Natural killer cell (primary cell): ENCODE results near the gene SAC3D1. TPM values are rescaled to one million over a fixed set of nuclear protein-coding genes. Genes with fewer than 3 reads are reported as not detected.

Source experiments
- ATAC-seq, 3 donors: fragments of 150-1000 bp in 2 of 3; fragments of 200-7000 bp in 1 of 3; cut with Tn5 transposase; 1 replicate in 1 of 3; 2 replicates in 2 of 3; pipeline ENCODE4 v1.10.0; 2021; ENCODE audit warnings: mild to moderate bottlenecking in 2 of 3, moderate library complexity in 2 of 3
- DNase-seq, 2 donors: peaks; one replicate each; pipeline versions ENCODE4 v3.0.0 to v3.0.0-alpha.2; 2013 to 2021; ENCODE audit warnings: mixed read lengths in 1 of 2
- H3K27ac ChIP-seq: one replicate; pipeline ENCODE4 v1.5.1; 2013; ENCODE audit warnings: mild to moderate bottlenecking, low read length
- H3K27me3 ChIP-seq: one replicate; pipeline ENCODE4 v1.6.1; 2013; ENCODE audit warnings: low read length; ENCODE audit not compliant: control insufficient read depth, insufficient read depth
- H3K36me3 ChIP-seq: one replicate; pipeline ENCODE4 v1.6.1; 2013; ENCODE audit warnings: low read length; ENCODE audit not compliant: control insufficient read depth, insufficient read depth
- H3K4me1 ChIP-seq: one replicate; pipeline ENCODE4 v1.6.1; 2013; ENCODE audit warnings: low read length; ENCODE audit not compliant: control insufficient read depth, insufficient read depth
- H3K4me3 ChIP-seq: one replicate; pipeline ENCODE4 v1.5.1; 2013; ENCODE audit warnings: low read length
- H3K9me3 ChIP-seq: one replicate; pipeline ENCODE4 v1.6.1; 2013; ENCODE audit warnings: low read length; ENCODE audit not compliant: control insufficient read depth, insufficient read depth
- H3K27ac Mint-ChIP-seq, 2 donors: one replicate each; pipeline ENCODE4 v1.8.0; 2022; ENCODE audit warnings: mild to moderate bottlenecking in 2 of 2, mixed read lengths in 2 of 2, moderate library complexity in 1 of 2
- H3K27me3 Mint-ChIP-seq, 2 donors: one replicate each; pipeline ENCODE4 v1.8.0; 2022; ENCODE audit warnings: low read depth in 2 of 2, mixed read lengths in 2 of 2
- H3K36me3 Mint-ChIP-seq: one replicate; pipeline ENCODE4 v1.8.0; 2022; ENCODE audit warnings: mixed read lengths
- H3K4me1 Mint-ChIP-seq, 2 donors: one replicate each; pipeline ENCODE4 v1.8.0; 2022; ENCODE audit warnings: mixed read lengths in 2 of 2
- H3K4me3 Mint-ChIP-seq: one replicate; pipeline ENCODE4 v1.8.0; 2022; ENCODE audit warnings: mild to moderate bottlenecking, moderate library complexity, mixed read lengths
- H3K9me3 Mint-ChIP-seq, 2 donors: one replicate each; pipeline ENCODE4 v1.8.0; 2022; ENCODE audit warnings: mixed read lengths in 2 of 2
- whole genome bisulfite sequencing: methylation state at CpG from one replicate; pipeline ENCODE4 v1.1.7; 2013; ENCODE audit warnings: missing lambda C conversion rate; ENCODE audit not compliant: insufficient coverage; 5-methylcytosine and 5-hydroxymethylcytosine counted together
- intact Hi-C: fragments of 100-400 bp; cut with micrococcal nuclease; formaldehyde crosslinking; loops from one replicate; pipeline ENCODE4 v1.14.2; 2022
- total RNA-seq, 4 donors: library from RNA; stranded (reverse); fragments of 120-200 nt in 1 of 4; gene quantifications; one replicate each; pipeline versions ENCODE4 v1.2.3 to v1.2.4, GENCODE V29; 2013 to 2022
- TF ChIP-seq, protein P1 (sequence below): fragments of 200-600 bp; IDR thresholded peaks from one replicate; pipeline ENCODE4 v1.8.0; 2022; ENCODE audit warnings: antibody characterized with exemption

Gene SAC3D1
- total RNA-seq, 3 donors from 2014 or later (not counting 1 experiment from before 2014, with no cell fraction given), result 2.0 to 3.5 (median 2.8) TPM

DNA sequence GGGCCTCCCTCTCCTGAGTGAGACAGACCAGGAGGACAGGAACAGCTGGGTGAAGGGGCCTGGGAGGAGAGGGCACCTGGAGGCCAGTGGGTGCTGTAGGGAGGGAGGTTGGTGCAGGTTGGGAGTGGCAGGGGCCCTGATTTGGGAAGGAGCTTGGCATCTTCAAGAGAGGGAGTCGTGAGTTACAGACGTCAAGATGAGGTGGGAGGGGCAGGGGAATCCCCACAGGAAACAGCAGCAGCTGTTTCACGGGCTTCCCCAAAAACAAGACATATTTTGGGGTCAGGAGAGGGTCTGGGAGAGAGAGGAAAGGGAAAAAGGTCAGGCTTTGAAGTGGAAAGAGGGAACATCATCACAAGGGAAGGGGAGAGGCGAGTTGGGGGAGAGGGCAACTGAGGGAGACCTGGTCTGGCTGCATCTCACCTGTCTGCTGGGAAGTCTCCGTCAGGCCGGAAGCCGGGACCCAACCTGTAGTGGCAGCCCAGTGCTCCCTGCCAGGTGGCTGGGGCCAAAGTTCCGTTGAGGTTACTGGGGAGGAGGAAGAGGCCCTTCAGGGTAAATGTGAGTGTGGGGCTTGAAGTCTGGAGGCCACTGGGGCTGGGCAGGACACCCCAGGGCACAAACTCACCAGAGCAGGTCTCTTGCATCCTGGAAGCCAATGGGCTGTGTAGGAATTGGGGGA, 13.0 kb downstream of the SAC3D1 start:
- peak overlapping the region in 1 of 2 donors; percentile 72 for H3K27ac Mint-ChIP-seq
- no peak overlapping the region for H3K4me3 Mint-ChIP-seq
- TF ChIP-seq, protein P1, sequence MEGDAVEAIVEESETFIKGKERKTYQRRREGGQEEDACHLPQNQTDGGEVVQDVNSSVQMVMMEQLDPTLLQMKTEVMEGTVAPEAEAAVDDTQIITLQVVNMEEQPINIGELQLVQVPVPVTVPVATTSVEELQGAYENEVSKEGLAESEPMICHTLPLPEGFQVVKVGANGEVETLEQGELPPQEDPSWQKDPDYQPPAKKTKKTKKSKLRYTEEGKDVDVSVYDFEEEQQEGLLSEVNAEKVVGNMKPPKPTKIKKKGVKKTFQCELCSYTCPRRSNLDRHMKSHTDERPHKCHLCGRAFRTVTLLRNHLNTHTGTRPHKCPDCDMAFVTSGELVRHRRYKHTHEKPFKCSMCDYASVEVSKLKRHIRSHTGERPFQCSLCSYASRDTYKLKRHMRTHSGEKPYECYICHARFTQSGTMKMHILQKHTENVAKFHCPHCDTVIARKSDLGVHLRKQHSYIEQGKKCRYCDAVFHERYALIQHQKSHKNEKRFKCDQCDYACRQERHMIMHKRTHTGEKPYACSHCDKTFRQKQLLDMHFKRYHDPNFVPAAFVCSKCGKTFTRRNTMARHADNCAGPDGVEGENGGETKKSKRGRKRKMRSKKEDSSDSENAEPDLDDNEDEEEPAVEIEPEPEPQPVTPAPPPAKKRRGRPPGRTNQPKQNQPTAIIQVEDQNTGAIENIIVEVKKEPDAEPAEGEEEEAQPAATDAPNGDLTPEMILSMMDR, result no peak
- 10% methylated on average over 8 of the region's 8 CpGs for WGBS
- no peaks in the 10 kb centered on the region for H3K27me3 ChIP-seq
- H3K4me1 ChIP-seq, result peaks cover 11% of the 10 kb centered on the region
- peaks cover 5 to 9% of the 10 kb centered on the region in 2 donors for H3K4me1 Mint-ChIP-seq
- H3K9me3 Mint-ChIP-seq, result no peaks in the 10 kb centered on the region
- intact Hi-C loops, result no loop called here
- no peaks in the 10 kb centered on the region for H3K36me3 Mint-ChIP-seq
- H3K27me3 Mint-ChIP-seq, result peaks cover 0 to 6% of the 10 kb centered on the region in 2 donors
- no peak overlapping the region for H3K27ac ChIP-seq
- H3K36me3 ChIP-seq, result no peaks in the 10 kb centered on the region
- DNase-seq, result peak in 1 of 2 donors; percentile 71
- no peaks in the 10 kb centered on the region for H3K9me3 ChIP-seq
- no peak overlapping the region for H3K4me3 ChIP-seq
- peak in 1 of 3 donors; percentile 24 for ATAC-seq

DNA sequence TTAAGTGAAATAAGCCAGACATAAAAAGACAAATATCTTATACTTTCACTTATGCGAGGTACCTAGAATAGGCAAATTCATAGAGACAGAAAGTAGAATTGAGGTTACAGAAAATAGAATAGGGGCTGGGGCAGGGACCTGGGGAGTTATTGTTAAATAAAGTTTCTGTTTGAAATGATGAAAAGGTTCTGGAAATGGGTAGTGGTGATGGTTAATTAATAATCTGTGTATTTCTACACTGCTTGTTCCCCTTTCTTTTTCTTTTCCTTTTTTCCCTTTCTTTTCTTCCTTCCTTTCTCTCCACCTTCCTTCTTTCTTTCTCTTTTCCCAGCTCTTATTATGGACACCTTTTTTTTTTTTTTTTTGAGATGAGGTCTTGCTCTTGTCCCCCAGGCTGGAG, 14.5 kb downstream of the SAC3D1 start:
- H3K27ac ChIP-seq, result no peak overlapping the region
- no peaks in the 10 kb centered on the region for H3K9me3 Mint-ChIP-seq
- no peak for DNase-seq
- H3K9me3 ChIP-seq, result no peaks in the 10 kb centered on the region
- peaks cover 0 to 6% of the 10 kb centered on the region in 2 donors for H3K27me3 Mint-ChIP-seq
- peaks cover 5 to 9% of the 10 kb centered on the region in 2 donors for H3K4me1 Mint-ChIP-seq
- ATAC-seq, result no peak
- TF ChIP-seq, protein P1, result no peak
- H3K4me1 ChIP-seq, result peaks cover 11% of the 10 kb centered on the region
- no peak overlapping the region for H3K4me3 ChIP-seq
- whole genome bisulfite sequencing, result no CpG with 5 or more reads among the region's 1 CpG
- H3K27ac Mint-ChIP-seq, result no peak overlapping the region
- intact Hi-C loops, result no loop called here
- H3K36me3 ChIP-seq, result no peaks in the 10 kb centered on the region
- H3K27me3 ChIP-seq, result no peaks in the 10 kb centered on the region
- no peak overlapping the region for H3K4me3 Mint-ChIP-seq
- no peaks in the 10 kb centered on the region for H3K36me3 Mint-ChIP-seq

DNA sequence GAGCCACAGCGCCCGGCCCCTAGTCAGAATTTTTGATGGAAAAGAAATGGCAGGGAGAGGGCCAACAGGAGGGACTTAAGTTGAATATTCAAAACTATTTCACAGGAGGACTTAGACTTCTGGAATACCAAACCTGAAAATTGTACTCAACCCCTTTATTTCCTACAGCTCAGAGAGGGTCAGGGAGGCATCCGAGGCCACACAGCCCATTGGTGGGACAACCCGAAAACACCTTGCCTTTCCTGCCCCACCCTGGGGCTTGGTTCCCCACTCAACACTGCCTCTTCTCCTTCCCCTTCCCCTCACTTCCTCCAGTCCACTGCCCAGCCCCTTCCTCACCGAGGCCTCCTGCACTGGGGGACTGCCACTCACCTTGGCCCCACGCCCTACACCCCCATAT, 16.0 kb downstream of the SAC3D1 start:
- no peak overlapping the region for H3K27ac Mint-ChIP-seq
- ATAC-seq (no peak), DNase-seq (no peak)
- H3K4me3 Mint-ChIP-seq, result no peak overlapping the region
- Histone ChIP-seq H3K4me1 (peaks cover 11% of the 10 kb centered on the region), H3K9me3 (no peaks in the 10 kb centered on the region), H3K36me3 (no peaks in the 10 kb centered on the region), H3K27ac (no peak overlapping the region), H3K27me3 (no peaks in the 10 kb centered on the region), H3K4me3 (no peak overlapping the region)
- WGBS, result 91% methylated on average over 6 of the region's 6 CpGs
- peaks cover 0 to 8% of the 10 kb centered on the region in 2 donors for H3K27me3 Mint-ChIP-seq
- intact Hi-C loops, result no loop called here
- peaks cover 5 to 9% of the 10 kb centered on the region in 2 donors for H3K4me1 Mint-ChIP-seq
- no peaks in the 10 kb centered on the region for H3K36me3 Mint-ChIP-seq
- H3K9me3 Mint-ChIP-seq, result no peaks in the 10 kb centered on the region
- TF ChIP-seq, protein P1, result no peak

DNA sequence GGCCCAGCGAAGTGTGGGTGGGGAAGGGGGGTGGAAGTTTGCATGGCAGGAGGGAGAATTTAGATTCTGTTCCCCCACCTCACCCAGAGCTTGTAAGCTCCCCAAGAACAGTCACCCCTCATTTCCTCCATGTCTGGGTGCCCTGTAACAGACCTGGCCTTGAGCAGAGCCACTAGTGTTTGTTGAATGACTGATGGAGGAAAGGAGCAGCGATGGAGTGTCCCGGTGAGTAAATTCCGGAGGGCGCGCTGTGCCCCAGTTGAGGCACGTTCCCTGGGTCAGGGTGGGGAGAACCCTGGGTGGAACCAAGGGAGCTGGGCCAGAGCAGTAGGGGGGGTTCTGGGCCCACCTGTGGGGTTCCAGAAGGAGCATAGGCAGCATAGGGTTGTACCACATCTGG, 16.5 kb downstream of the SAC3D1 start:
- no peak overlapping the region for H3K4me3 Mint-ChIP-seq
- intact Hi-C loops, result no loop called here

More for the DNA sequence above, 16.5 kb downstream of the SAC3D1 start:
- H3K27ac Mint-ChIP-seq, result no peak overlapping the region
- H3K4me1 Mint-ChIP-seq, result peaks cover 5 to 9% of the 10 kb centered on the region in 2 donors
- DNase-seq (no peak), ATAC-seq (no peak)
- H3K4me3 ChIP-seq, result no peak overlapping the region
- H3K36me3 ChIP-seq, result no peaks in the 10 kb centered on the region
- 97% methylated on average over 6 of the region's 7 CpGs for WGBS
- H3K27me3 Mint-ChIP-seq, result peaks cover 2 to 8% of the 10 kb centered on the region in 2 donors
- H3K27ac ChIP-seq, result no peak overlapping the region
- H3K9me3 Mint-ChIP-seq, result no peaks in the 10 kb centered on the region
- TF ChIP-seq, protein P1, result no peak
- peaks cover 11% of the 10 kb centered on the region for H3K4me1 ChIP-seq
- H3K36me3 Mint-ChIP-seq, result no peaks in the 10 kb centered on the region
- H3K27me3 ChIP-seq, result no peaks in the 10 kb centered on the region
- H3K9me3 ChIP-seq, result no peaks in the 10 kb centered on the region
